CD4-positive, alpha-beta T cell treated with Interleukin-15 for 1 hour (primary cell): ENCODE measurements around the gene PCP4L1.

Source experiments
- DNase-seq: peaks from one replicate; pipeline ENCODE4 v3.0.0-alpha.2; 2020

The PCP4L1 gene

GRCh38 chr1:161324020-161324419, 65.5 kb downstream of the PCP4L1 start:
- DNase-seq: no peak

- no peak for DNase-seq
Observed at GRCh38 chr1:161330346-161330745, 71.8 kb downstream of the PCP4L1 start.

- DNase-seq: no peak
Observed at GRCh38 chr1:161333166-161333565, 74.6 kb downstream of the PCP4L1 start.
